ENCODE results near the gene SETD1B. TPM values are rescaled to one million over a fixed set of nuclear protein-coding genes. Genes with fewer than 3 reads are reported as not detected.
"Not testable (repeated sequence)": the region's sequence is repeated elsewhere in the genome, so short reads cannot be mapped to it uniquely, and the experiment has no call there.

SETD1B gene
- total RNA-seq, 4 donors from 2014 or later, result 10.1 to 15.0 (median 11.6) TPM

GRCh38 chr12:121789233-121789781 lies 14.5 kb upstream of the SETD1B start:
- DNase-seq (ENCODE audit: low spot score in 2 of 2), result no peak
- no peak for TF ChIP-seq POLR2A (IDR thresholded peaks at IDR 0.05)
- TF ChIP-seq, protein P1, sequence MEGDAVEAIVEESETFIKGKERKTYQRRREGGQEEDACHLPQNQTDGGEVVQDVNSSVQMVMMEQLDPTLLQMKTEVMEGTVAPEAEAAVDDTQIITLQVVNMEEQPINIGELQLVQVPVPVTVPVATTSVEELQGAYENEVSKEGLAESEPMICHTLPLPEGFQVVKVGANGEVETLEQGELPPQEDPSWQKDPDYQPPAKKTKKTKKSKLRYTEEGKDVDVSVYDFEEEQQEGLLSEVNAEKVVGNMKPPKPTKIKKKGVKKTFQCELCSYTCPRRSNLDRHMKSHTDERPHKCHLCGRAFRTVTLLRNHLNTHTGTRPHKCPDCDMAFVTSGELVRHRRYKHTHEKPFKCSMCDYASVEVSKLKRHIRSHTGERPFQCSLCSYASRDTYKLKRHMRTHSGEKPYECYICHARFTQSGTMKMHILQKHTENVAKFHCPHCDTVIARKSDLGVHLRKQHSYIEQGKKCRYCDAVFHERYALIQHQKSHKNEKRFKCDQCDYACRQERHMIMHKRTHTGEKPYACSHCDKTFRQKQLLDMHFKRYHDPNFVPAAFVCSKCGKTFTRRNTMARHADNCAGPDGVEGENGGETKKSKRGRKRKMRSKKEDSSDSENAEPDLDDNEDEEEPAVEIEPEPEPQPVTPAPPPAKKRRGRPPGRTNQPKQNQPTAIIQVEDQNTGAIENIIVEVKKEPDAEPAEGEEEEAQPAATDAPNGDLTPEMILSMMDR (IDR thresholded peaks at IDR 0.05), result no peak
- H3K4me3 ChIP-seq (ENCODE audit: low read depth, poor library complexity, severe bottlenecking), result no peak overlapping the region
- intact Hi-C loops (cut with DNase I; ENCODE audit: low total_unique reads), result no loop called here
- 65 to 70% methylated on average over 12 of the region's 13 CpGs for WGBS, 2 donors

DNA sequence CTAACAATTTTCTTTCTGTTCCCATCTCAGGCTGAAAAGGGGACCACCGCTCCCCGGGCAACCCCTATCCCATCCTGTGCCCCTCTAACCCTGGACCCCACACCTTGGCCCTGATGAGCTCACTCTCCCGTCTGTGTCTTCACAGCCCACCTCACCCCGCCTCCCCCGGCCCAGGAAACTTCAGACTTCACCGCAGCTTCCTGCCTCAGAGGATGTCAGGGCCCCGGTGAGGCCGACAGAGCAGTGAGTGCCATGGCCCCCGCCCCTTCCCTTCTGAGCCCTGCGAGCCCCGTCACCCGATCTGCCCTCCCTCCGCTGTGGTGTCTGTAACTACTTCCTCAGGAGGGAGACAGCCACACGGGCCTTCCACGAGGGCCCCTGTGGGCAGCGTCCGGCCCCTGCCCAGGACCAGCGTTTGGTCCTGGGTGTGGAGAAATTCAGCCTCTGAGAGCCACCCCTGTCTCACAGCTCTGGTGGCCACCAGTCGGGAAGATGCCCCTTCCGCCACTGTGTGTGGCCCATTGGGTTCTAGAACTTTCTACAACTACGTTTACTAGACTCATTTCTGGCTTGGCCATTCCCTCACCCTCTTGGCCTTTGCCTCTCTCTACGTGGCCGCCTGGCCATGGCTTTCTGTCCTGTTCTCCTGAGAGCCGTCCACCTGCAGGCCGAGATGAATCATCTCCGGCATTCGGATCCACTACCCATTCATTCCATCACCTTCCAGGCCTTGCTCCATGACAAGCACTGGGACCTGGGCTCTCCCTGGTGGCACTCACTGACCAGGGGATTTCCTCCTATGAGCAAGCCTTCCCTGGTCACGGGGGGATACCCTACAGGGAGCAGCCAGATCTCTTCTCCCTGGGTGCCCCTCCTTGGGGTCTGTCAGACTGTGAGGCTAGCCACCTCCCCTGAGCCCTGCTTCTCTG lies 13.7 kb upstream of the SETD1B start:
- 73 to 74% methylated on average over 27 to 28 of the region's 28 CpGs for WGBS, 2 donors
- TF ChIP-seq, protein P1 (IDR thresholded peaks at IDR 0.05), result no peak
- TF ChIP-seq POLR2A (IDR thresholded peaks at IDR 0.05), result no peak

DNA sequence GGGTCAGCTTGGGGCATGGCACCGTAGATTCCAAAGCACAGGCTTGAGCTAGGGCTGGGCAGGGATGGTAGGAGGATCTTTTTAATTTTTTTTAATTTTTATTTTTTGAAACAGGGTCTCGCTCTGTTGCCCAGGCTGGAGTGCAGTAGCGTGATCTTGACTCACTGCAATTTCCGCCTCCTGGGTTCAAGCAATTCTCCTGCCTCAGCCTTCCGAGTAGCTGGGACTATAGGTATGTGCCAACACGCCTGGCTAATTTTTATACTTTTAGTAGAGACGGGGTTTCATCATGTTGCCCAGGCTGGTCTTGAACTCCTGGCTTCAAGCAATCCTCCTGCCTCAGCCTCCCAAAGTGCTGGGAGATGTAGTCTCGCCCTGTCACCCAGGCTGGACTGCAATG lies 13.0 kb upstream of the SETD1B start:
- intact Hi-C loops (cut with DNase I; ENCODE audit: low total_unique reads), result loop anchor here (5.0 kb wide), 1 partner anchor 88 kb away; no protein-coding TSS in a partner anchor
- H3K4me3 ChIP-seq (ENCODE audit: low read depth, poor library complexity, severe bottlenecking); DNase-seq (ENCODE audit: low spot score in 2 of 2): not testable (repeated sequence)
- WGBS, 2 donors, result 86 to 99% methylated on average over 8 of the region's 8 CpGs

More for the DNA sequence above, 13.7 kb upstream of the SETD1B start:
- intact Hi-C loops (cut with DNase I; ENCODE audit: low total_unique reads), result loop anchor here (5.0 kb wide), 1 partner anchor 88 kb away; no protein-coding TSS in a partner anchor
- H3K4me3 ChIP-seq (ENCODE audit: low read depth, poor library complexity, severe bottlenecking), result no peak overlapping the region
- no peak for DNase-seq (ENCODE audit: low spot score in 2 of 2)

- DNase-seq (ENCODE audit: low spot score in 2 of 2), result no peak
- TF ChIP-seq POLR2A (IDR thresholded peaks at IDR 0.05), result no peak
- TF ChIP-seq, protein P1 (IDR thresholded peaks at IDR 0.05), result no peak
- intact Hi-C loops (cut with DNase I; ENCODE audit: low total_unique reads), result loop anchor here (5.0 kb wide), 1 partner anchor 90 kb away; no protein-coding TSS in a partner anchor
- no peak overlapping the region for H3K4me3 ChIP-seq (ENCODE audit: low read depth, poor library complexity, severe bottlenecking)
- WGBS, 2 donors, result 83 to 88% methylated on average over 11 to 13 of the region's 14 CpGs
Observed at GRCh38 chr12:121791671-121792551, 11.9 kb upstream of the SETD1B start.

GRCh38 chr12:121792607-121793439 lies 11.0 kb upstream of the SETD1B start:
- TF ChIP-seq POLR2A (IDR thresholded peaks at IDR 0.05), result no peak
- TF ChIP-seq, protein P1 (IDR thresholded peaks at IDR 0.05), result no peak
- H3K4me3 ChIP-seq (ENCODE audit: low read depth, poor library complexity, severe bottlenecking), result no peak overlapping the region
- intact Hi-C loops (cut with DNase I; ENCODE audit: low total_unique reads), result loop anchor here (5.0 kb wide), 1 partner anchor 91 kb away; no protein-coding TSS in a partner anchor
- no peak for DNase-seq (ENCODE audit: low spot score in 2 of 2)
- 59 to 76% methylated on average over 18 to 29 of the region's 48 CpGs for WGBS, 2 donors
